ENCODE data around the gene CLDN12.
"Not testable (repeated sequence)": the region's sequence is repeated elsewhere in the genome, so short reads cannot be mapped to it uniquely, and the experiment has no call there.

The CLDN12 gene

DNA sequence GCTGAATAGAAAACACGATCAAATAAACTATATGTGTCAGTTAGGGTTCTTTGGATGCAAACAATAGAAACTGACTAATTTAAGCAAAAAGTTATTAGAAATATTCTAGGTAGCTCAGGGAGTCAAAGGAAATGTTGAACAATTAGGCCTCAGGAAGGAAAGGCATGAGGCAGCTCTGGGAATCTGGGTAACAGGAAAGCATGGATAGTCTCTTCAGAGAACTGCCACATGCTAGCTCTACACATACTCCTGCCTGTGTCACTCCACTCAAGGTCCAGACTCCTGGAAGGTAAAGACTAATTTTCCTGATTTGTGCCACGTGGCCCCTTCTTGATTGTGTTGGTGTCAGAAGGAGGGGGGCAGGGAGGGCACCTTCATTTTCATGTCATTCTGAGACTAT is 42.4 kb downstream of the CLDN12 start:
- no peak for DNase-seq

DNA sequence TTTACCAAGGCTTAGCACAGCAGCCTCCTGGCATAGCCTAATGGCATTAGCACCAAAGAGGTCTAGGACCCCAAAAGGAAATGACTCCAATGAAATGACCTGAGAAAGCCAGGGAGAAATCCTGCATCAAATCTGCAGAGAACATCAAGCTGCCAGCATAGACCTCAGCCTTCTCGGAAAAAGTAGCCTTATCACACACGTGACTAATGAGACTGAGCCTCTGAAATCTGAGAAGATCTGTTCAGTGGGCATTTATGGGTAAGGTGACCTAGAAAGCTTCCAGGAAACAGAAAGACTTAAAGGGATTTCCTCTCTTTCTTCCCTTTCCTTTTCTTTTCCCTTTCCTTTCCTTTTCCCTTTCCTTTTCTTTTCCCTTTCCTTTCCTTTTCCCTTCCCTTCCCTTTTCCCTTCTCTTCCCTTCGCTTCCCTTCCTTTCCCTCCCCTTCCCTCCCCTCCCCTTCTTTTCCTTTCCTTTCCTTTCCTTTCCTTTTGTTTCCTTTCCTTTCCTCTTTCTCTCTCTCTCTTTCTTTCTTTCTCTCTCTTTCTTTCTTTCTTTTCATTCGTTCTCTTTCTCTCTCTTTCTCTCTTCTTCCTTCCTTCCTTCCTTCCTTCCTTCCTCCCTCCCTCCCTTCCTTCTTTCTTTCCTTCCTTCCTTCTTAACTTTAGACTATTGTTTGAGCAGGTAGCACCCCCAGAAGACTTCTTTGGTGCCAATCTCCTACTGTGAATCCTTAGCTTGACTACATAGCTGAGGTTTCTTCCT is 43.1 kb downstream of the CLDN12 start:
- no peak for DNase-seq

DNA sequence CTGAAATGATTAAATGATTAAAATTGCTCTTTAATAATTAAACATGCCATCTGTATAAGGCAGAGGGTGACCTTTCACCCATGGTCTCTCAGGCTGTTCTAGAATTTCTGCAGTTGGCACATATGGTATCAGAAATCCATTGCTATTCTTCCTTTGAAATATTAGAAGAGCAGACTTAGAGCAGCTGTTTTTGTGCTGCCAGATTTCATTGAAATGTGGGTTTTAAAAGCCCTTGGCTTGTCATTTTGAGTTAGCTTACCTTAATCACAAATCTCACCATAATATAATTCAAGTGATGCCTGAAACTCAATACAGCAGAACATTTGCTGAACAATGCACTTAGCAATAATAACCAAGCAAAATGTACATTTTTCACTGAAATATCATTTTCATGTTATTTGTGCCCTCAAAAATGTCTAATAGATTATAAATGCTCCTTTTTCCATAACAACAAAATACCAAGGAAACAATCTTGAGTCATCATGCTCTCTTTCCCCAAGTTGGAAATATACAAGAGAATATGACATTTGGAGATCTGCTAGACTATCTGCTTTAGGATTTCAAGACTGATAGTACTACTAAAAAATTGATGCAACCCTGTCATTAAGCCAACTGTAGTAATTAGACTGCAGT is 50.1 kb downstream of the CLDN12 start:
- DNase-seq: no peak

DNA sequence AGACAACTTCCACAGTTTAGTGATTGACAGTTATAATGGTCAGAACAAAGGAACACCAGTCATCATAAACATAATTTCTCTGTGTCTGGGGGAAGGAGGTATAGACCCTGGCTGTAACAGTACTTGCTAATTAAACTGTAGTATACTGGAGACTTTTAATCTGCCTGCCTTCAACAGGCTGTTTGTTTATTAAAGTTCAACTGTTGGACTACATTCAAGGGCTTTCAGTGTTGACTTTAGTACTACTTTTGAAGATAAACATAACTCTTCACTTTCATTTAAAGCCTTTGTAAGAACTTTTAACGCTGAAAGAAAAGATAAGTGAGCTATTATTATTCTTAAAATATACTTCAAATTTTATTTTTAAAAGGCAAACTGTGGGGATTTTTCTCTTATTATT is 50.7 kb downstream of the CLDN12 start:
- no peak for DNase-seq

DNA sequence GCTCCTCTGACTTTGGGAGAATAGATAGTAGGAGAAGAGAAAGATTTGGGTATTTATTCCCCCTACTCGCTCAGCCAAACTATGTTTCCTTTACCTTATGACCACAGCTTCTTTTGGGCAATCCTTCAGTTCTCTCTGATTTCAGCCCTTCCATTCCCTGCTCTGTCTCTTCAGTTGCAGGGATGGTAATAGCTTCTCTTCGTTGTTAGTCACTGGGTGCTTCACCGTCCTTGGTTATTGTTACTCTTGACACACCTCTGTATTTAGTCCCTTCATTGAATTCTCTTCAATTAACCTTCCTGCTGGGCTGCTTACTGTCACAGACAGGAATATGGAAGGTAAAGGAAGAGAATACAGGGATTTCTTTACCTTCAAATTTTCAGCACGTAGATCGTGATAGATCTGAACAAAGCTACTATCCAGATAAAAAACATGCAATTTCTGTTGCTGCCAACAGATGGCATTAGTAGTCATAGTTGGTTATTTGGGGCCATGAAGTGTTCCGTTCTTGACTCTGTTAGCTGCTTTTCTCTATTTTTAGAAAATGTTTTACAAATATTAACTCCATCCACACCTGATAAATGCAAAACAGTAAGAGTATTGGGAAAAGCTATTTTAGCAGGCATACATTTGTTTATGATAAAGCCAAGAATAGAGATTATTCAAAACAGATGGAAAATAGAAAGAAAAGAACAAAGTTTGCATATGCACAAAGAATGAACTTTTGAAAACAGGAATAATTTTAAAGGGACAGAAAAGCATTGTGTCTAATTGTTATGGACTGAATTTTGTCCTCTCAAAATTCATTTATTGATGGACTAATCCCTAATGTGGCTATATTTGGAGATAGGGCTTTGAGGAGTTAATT is 52.1 kb downstream of the CLDN12 start:
- DNase-seq: peak; percentile 49

DNA sequence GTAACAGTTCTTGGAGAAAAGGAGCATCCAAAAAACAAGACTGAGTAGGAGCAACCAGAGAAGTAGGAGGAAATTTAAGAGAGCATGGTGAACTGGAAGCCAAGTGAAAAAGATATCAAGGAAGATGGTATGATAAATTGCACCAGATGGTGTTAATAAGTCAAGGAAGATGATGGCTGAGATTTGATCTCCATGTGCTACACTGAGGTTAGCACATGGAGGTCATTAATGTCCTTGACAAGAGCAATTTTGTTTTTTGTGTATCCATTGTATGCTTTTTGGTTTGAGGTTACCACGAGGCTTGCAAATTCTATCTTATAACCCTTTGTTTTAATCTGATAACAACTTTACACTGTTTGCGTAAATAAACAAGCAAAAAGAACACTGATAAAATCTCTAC is 54.8 kb downstream of the CLDN12 start:
- no peak for DNase-seq

DNA sequence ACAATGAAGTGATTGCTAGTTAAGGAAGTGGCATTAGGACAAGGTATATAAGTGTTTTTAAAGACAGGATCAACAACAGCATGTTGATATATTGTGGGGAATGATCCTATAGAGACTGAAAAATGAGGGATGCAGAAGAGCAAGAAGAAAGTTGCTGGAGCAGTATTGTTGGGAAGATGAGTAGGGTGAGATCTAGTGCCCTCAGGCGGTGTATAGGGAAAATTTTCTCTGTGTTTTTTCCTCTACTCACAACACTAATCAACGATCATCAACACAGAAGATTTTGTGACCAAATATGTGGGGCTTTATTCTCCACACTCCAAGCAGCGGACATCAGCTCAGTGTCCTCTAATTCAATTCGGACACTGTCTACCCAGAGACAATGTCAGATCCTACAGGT is 56.6 kb downstream of the CLDN12 start:
- no peak for DNase-seq

DNA sequence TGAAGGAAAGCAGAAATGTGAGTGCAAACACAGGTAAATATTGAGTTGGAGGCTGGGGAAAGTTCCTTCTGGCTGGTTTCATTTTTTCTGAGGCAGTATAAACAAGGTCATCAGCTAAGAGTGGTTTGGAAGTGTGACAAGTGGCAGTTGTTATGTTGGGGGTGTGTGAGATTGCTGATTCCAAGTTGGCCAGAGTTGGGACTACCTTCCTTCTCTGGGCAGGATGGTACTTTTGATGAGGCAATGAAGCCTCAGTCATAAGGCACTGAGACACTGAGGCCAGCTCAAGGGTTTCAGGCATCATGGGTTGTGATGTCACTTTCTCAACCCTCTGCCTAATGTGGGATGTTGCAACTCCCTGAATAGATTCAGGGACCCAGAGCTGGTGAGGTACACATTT is 58.0 kb downstream of the CLDN12 start:
- peak; percentile 26 for DNase-seq

DNA sequence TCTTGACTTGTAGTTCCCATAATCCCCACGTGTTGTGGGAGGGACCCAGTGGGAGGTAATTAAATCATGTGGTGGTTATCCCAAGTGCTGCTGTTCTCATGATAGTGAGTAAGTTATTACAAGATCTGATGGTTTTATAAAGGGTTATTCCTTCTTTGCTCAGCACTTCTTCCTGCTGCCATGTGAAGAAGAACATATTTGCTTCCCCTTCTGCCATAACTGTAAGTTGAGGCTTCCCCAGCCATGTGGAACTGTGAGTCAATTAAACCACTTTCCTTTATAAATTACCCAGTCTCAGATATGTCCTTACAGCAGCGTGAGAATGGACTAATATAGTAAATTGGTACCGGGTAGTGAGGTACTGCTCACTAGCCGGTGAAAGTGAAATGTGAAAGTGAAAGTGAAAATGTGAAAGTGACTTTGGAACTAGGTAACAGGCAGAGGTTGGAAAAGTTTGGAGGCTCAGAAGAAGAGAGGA is 59.9 kb downstream of the CLDN12 start:
- not testable (repeated sequence) for DNase-seq

Measured in HCEC 1CT (cell line).